ENCODE data around the gene HIVEP3.

The HIVEP3 gene

GRCh38 chr1:41540886-41541591, 377.7 kb downstream of the HIVEP3 start:
- no peak for DNase-seq

DNA sequence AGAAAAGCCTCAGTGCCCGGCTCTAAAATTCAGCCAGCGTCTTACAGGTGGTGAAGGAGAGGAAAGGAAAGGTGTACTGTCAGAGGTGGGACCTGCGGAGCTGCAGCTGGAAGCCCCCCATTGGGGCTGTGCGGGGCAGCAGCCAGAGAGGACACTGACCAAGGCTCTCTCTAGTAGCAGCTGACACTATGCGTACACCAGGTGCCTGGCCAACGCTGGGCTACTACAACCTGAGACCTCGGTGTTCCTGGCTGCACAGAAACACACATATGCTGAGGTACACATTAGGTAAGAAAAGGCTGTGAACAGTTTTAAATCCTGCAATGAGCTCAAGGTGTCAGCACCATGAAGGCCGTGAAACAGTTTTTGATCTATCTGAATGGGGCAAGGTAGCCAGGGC, 378.7 kb downstream of the HIVEP3 start:
- no peak for DNase-seq

DNA sequence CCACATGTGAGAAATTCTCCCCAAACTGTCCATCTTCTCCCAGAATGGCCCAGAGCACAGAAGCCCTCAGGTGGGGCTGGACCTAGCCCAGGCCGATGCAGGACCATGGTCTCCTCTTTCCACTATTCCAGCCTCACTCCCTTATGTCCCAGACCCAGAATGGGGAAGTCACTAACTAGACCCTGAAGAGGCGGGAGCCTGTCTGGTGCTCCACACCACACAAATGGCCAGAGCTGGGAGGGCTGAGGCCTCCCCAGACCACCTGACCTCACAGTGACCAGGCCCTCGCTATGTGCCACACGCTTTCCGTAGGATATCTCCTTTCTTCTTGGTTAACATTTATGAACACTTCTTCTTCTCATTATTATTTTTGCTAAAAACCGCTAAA, 379.3 kb downstream of the HIVEP3 start:
- no peak for DNase-seq

GRCh38 chr1:41538741-41539417, 379.8 kb downstream of the HIVEP3 start:
- no peak for DNase-seq

DNA sequence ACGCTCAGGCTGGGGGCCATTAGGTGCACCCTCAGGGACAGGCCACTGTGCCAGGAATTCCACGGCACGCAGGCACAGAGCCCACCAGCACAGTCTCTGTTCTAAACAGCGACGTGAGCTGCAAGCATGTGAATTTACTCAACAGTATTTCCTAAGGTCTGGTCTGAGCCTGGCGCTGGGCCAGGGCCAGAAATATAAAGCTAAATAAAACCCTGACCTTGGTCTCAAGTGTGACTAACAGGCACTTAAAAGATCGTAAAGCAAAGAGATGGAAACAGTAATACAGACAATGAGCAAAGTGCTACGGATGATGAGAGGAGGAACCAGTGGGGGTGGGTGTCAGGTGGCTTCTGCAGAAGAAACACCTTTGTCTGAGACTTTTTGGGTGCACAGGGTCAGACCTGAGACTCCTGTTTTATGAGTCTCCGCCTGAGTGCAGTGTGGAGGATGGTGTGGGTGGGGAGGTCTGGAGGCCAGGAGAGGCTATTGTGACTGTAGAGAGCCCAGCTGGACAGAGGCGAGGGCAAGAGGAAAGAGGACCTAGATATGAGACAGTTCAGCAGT, 380.9 kb downstream of the HIVEP3 start:
- no peak for DNase-seq

DNA sequence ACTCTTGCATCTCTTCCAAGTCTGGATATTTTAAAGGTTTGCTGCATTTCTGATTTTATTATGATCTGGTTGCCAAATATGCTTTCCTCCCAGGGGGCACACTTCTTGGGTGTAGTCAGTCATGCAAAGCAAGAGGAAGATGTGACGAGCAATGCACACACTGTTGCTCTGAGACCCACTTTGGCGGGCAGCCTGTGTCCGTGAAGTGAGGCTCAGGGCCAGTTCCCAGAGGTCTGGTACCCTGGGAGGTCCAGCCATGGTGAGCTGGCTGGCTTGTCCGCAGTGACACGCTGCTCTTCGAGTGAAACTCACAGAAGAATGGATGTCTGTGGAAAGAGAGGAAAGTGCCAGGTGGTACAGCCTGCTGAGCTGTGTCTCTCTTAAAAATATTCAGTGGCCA, 381.5 kb downstream of the HIVEP3 start:
- no peak for DNase-seq

DNA sequence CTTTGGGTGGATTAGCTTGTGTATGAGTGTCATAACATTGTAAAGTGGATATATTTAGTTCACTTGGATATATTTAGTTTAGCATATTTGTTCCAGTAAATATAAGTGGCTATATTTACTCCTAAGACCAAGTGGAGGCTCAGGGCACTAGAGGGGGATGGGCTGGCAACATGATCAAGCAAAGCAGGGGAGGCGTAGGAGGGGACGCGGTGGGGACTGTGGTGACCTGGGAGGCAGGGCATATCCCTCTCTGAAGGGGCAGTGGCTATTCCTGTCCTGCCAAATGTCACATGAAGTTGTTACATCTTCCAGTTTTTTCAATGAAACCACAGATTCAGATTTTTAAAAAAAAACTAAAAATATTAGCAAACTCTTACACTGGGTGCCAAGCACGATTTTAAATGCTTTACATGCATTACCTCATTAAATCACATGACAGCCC, 382.3 kb downstream of the HIVEP3 start:
- DNase-seq = no peak

GRCh38 chr1:41535716-41536115, 383.0 kb downstream of the HIVEP3 start:
- DNase-seq = no peak

DNA sequence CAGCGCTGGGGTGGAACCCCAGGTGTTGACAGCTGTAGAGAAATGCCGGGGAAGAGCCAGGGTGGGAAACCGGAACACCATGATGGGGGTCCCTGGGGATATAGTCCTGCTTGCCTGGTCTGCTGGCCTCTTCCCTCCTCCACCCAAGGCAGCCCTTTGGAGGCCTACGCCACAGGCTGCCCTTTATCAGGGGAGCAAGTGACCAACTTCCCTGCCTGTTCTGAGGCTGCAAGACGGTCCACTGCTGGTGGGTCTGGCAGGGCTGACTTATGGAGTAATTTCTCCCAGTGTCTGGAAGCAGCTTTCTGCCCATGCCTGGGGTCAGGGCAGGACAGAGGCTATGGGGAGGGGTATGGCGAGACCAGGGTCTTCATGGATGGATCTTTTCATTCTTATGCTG, 383.4 kb downstream of the HIVEP3 start:
- no peak for DNase-seq

DNA sequence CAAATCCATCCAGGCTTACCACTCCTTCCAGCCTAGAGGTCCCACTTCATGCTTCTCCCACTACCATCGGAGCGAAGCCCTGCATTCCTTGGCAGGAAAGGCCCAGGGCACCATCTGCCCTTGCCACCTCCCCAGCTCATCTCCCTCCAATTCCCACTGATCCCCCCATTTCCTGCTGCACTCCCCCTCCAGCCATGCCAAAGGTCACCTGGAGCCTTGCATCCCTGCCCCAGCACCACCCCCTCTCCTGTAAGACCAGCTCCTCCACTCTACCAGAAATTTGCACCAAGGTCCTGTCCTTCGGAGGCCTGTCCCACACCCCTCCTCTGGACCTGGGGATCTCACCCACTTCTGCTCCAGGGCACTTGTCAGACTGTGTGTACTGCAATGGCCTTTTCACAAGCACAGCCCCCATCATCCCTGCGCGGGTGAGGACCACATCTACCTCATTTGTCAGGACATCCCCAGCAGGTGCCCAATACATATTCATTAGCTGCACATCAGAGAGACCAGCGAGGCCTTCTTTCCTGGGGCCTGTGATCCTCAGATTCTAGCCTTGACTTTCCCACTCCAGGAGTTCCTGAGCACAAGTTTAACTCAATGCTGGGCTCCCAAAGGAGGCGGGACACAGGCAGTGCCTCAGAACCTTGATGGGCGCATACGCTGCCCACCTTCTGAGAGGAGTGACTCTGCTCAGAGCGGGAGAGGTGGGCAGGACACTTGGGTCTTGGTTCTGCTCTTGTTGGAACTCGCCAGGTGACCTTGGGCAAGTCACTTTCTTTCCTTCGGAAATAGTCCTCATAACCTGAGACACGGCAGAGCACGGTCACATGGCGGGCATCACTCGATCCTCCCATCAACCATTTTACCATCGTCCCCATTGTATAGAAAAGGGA, 384.3 kb downstream of the HIVEP3 start:
- DNase-seq = no peak

- DNase-seq = no peak
Observed at GRCh38 chr1:41533731-41534080, 385.0 kb downstream of the HIVEP3 start.

- no peak for DNase-seq
Observed at GRCh38 chr1:41533016-41533730, 385.5 kb downstream of the HIVEP3 start.

DNA sequence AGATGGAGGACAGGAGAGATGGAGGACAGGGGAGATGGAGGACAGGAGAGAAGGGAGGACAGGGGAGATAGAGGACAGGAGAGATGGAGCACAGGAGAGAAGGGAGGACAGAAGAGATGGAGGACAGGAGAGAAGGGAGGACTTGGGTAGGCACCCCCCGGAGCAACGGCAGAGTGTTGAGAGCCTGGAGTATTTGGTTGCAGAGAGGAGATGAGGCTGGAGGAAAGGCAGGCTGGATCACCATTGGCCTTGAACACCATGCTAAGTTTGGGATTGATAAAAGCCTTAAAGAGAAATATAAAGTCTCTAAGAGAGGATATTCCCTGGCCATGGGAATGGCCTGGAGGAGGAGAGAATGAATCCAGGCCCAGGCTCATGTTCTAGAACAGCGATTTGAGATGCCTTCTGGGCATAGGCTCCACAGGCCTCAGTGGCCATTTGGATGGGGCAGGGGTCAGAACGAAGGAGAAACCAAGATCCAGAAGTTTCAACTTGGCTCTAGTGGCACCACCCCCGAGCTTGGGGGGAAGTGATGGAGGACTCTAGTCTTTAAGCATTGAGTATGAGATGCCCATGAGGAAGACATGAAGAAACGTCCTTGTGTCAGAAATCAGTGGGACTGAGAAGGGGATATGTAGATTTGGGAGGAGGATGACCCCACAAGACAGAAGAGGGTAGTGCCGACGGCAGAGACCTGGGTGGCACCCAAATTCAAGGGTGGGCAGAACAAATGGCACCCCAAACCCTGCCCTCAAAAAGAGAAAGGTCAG, 386.3 kb downstream of the HIVEP3 start:
- no peak for DNase-seq

DNA sequence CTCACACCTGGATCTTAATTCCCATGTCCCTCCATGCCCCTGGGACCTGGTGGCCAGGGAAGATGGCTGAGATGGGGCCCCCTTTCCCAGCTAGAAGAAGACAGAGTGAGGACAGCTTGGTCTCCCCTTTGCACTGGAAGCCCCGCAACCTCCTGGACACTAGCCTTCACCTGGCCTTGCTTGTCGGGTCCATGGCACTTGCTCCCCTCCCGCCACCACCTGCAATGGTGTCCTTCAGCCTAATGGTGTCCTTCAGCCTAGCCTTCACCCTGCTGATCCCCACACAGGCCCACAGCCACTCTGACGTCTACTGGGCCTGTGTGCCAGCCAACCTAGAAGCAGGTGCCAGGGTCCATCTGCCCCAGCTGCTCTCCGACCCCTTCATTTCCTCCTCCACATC, 388.3 kb downstream of the HIVEP3 start:
- DNase-seq = no peak

GRCh38 chr1:41529621-41530395, 388.9 kb downstream of the HIVEP3 start:
- DNase-seq = no peak

- no peak for DNase-seq
Observed at GRCh38 chr1:41528726-41529605, 389.8 kb downstream of the HIVEP3 start.

DNA sequence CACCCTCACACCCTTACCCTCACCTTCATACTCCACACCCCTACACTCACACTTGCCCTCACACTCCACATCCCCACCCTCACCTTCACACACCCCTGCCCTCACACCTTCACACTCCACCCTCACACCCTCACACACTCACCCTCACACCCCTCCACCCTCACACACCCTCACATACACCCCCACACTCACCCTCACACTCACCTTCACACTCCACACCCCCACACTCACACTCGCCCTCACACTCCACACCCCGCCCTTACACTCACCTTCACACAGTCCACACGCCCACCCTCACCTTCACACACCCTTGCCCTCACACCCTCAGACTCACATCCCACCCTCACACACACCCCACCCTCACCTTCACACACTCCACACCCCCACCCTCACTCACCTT, 390.6 kb downstream of the HIVEP3 start:
- DNase-seq = no peak

DNA sequence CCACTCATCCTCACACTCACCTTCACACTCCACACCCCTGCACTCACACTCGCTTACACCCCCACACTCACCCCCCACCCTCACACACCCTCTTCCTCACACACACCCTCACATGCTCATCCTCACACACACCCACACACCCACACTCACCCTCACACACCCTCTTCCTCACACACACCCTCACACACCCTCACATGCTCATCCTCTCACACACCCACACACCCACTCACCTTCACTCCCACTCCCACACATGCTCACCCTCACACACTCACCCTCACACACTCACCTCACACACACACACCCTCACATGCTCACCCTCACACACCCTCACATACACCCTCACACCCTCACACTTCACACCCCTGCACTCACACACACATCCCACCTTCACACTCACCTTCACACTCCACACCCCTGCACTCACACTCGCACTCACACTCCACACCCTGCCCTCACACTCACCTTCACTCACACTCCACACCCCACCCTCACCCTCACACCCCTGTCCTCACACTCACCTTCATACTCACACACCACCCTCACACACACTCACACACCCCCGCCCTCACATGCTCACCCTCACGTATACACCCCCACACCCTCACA, 391.7 kb downstream of the HIVEP3 start:
- DNase-seq = no peak

- no peak for DNase-seq
Observed at GRCh38 chr1:41525891-41526587, 392.7 kb downstream of the HIVEP3 start.
